ENCODE measurements around the gene CERS2. TPM values are rescaled to one million over a fixed set of nuclear protein-coding genes. Genes with fewer than 3 reads are reported as not detected.

Gene CERS2
- polyA plus RNA-seq, 1 experiment: 202 TPM

- ChIA-PET CTCF (interaction anchor here (0.6 to 8.7 kb wide), 4 partner anchors 8 to 175 kb away, joined by 4 to 217 read pairs (median 34); partner anchors contain the start of genes ANXA9, CERS2 and MINDY1), POLR2A (no interaction called here)
- no peak for TF ChIP-seq CTCF (IDR thresholded peaks at IDR 0.05; ENCODE audit: insufficient read depth, low read depth, low read length)
- DNase-seq (ENCODE audit: low read depth): no peak
- Histone ChIP-seq H3K27me3 (ENCODE audit: control insufficient read depth, insufficient read depth, low read length) (no peaks in the 10 kb centered on the region), H3K36me3 (ENCODE audit: control insufficient read depth, insufficient read depth, low read length) (peaks cover 6% of the 10 kb centered on the region), H3K4me3 (ENCODE audit: low read depth, low read length) (no peak overlapping the region)
Measured at GRCh38 chr1:150997126-150997872, 22.7 kb upstream of the CERS2 start.

GRCh38 chr1:150995896-150996295, 21.3 kb upstream of the CERS2 start:
- DNase-seq (ENCODE audit: low read depth): no peak
- ChIA-PET POLR2A (interaction anchor here (0.6 kb wide), 1 partner anchor 19 kb away, joined by 5 read pairs; no protein-coding TSS in a partner anchor), CTCF (interaction anchor here (0.7 to 8.7 kb wide), 21 partner anchors 10 to 737 kb away, joined by 3 to 217 read pairs (median 4); partner anchors contain the start of genes ANXA9, C1orf56, CERS2 and MINDY1)
- Histone ChIP-seq H3K4me3 (ENCODE audit: low read depth, low read length) (no peak overlapping the region), H3K36me3 (ENCODE audit: control insufficient read depth, insufficient read depth, low read length) (peaks cover 2% of the 10 kb centered on the region), H3K27me3 (ENCODE audit: control insufficient read depth, insufficient read depth, low read length) (no peaks in the 10 kb centered on the region)
- peak; percentile 64 for TF ChIP-seq CTCF (IDR thresholded peaks at IDR 0.05; ENCODE audit: insufficient read depth, low read depth, low read length)

- no peak for TF ChIP-seq CTCF (IDR thresholded peaks at IDR 0.05; ENCODE audit: insufficient read depth, low read depth, low read length)
- ChIA-PET CTCF (interaction anchor here (1.0 to 8.7 kb wide), 16 partner anchors 10 to 737 kb away, joined by 3 to 217 read pairs (median 4); partner anchors contain the start of genes ANXA9, C1orf56, CERS2 and MINDY1), POLR2A (no interaction called here)
- H3K36me3 ChIP-seq (ENCODE audit: control insufficient read depth, insufficient read depth, low read length): peaks cover 2% of the 10 kb centered on the region
- H3K27me3 ChIP-seq (ENCODE audit: control insufficient read depth, insufficient read depth, low read length): no peaks in the 10 kb centered on the region
- no peak for DNase-seq (ENCODE audit: low read depth)
- H3K4me3 ChIP-seq (ENCODE audit: low read depth, low read length): no peak overlapping the region
Measured at GRCh38 chr1:150995460-150995859, 20.8 kb upstream of the CERS2 start.

GRCh38 chr1:150994248-150994647, 19.6 kb upstream of the CERS2 start:
- ChIA-PET POLR2A (no interaction called here), CTCF (interaction anchor here (0.6 to 8.7 kb wide), 8 partner anchors 8 to 218 kb away, joined by 3 to 217 read pairs (median 4); partner anchors contain the start of genes ANXA9, CERS2 and MINDY1)
- DNase-seq (ENCODE audit: low read depth): no peak
- H3K27me3 ChIP-seq (ENCODE audit: control insufficient read depth, insufficient read depth, low read length): no peaks in the 10 kb centered on the region
- H3K4me3 ChIP-seq (ENCODE audit: low read depth, low read length): no peak overlapping the region
- peaks cover 2% of the 10 kb centered on the region for H3K36me3 ChIP-seq (ENCODE audit: control insufficient read depth, insufficient read depth, low read length)
- no peak for TF ChIP-seq CTCF (IDR thresholded peaks at IDR 0.05; ENCODE audit: insufficient read depth, low read depth, low read length)

GRCh38 chr1:150992626-150993025, 18.0 kb upstream of the CERS2 start:
- H3K4me3 ChIP-seq (ENCODE audit: low read depth, low read length): no peak overlapping the region
- peaks cover 2% of the 10 kb centered on the region for H3K36me3 ChIP-seq (ENCODE audit: control insufficient read depth, insufficient read depth, low read length)
- ChIA-PET CTCF (interaction anchor here (8.7 kb wide), 1 partner anchor 12 kb away, joined by 217 read pairs; the partner anchor contains the start of genes ANXA9 and CERS2), POLR2A (interaction anchor here (0.6 kb wide), 1 partner anchor 22 kb away, joined by 3 read pairs; no protein-coding TSS in a partner anchor)
- DNase-seq (ENCODE audit: low read depth): no peak
- no peaks in the 10 kb centered on the region for H3K27me3 ChIP-seq (ENCODE audit: control insufficient read depth, insufficient read depth, low read length)
- no peak for TF ChIP-seq CTCF (IDR thresholded peaks at IDR 0.05; ENCODE audit: insufficient read depth, low read depth, low read length)
